OCI-M2 (cell line): ENCODE results near the gene SPTLC1.
"Not testable (repeated sequence)": the region's sequence is repeated elsewhere in the genome, so short reads cannot be mapped to it uniquely, and the experiment has no call there.

Source experiments
- DNase-seq: peaks from one replicate; lab custom pipeline; 2025; ENCODE audit not compliant: unreplicated experiment; lab: John Stamatoyannopoulos, UW

Gene SPTLC1, protein sequence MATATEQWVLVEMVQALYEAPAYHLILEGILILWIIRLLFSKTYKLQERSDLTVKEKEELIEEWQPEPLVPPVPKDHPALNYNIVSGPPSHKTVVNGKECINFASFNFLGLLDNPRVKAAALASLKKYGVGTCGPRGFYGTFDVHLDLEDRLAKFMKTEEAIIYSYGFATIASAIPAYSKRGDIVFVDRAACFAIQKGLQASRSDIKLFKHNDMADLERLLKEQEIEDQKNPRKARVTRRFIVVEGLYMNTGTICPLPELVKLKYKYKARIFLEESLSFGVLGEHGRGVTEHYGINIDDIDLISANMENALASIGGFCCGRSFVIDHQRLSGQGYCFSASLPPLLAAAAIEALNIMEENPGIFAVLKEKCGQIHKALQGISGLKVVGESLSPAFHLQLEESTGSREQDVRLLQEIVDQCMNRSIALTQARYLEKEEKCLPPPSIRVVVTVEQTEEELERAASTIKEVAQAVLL

DNA sequence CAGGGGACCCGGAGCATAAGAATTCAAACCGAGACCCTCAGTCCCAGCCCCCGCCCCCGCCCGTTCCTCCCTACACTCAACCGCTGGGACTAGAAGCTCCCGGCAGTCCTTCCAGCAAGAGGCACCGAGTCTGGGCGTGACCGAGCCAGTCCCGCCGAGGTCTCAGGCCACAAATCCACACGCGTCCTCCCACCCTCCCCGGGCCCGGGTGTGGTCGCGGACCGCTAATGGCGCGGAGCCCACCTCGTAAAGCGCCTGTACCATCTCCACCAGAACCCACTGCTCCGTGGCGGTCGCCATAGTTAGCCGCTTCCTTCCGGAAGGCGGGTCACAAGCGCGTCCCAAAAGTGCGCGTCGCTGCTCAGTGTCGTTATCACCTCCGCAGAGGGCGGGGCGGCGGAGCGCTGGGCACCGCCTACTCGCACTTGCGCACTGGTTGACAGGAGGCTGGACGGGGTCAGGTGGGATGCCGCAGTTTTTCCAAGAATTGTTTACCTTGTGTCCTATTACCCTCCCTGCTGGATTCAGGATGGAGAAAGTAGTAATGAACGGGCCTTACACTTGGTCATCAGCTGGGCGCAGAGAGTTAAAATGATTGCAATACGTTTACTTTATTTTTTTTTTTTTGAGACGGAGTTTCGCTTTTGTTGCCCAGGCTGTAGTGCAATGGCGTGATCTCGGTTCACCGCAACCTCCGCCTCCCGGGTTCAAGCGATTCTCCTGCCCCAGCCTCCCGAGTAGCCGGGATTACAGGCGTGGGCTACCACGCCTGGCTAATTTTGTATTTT lies at the start of gene SPTLC1:
Gene SPTLC1, minus strand, starts transcription at position 343 of the 788 bp plus-strand sequence. Its CDS starts 43 bp downstream, at position 300.
- peak; percentile 61 for DNase-seq

DNA sequence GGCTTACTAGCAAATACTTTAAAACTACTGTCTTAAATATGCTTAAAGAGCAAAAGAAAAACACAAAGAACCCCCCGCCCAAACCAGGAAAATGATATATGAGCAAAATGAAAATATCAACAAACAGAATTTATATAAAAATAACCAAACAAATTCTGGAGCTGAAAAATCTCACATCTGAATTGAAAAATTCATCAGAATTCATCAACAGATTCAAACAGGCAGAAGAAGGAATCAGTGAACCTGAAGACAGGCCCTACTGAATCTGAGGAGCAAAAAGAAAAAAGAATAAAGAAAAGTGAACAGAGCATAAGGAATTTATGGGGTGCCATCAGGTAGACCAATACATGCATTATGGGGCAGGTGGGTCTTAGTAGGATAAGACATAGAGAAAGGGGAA lies 49.8 kb upstream of the SPTLC1 start:
- DNase-seq, result no peak

DNA sequence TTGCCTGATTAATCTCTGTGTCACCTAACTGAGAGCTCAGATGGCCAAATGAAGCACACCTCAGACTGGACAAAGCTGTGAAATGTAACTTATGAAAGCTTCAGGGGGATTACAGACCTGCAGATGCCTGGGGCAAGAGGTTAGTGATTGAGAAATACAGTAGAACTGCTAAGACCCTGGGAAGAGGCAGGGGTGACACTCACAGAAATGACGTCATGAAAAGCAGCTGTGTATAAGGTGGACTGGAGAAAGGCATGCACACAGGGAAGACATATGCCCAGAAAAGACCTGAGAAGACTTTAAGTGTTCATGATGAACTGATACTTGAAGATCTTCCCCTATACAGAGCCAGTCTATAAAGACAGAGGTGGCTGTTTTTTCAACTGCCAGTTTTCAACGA lies 49.3 kb upstream of the SPTLC1 start:
- no peak for DNase-seq

DNA sequence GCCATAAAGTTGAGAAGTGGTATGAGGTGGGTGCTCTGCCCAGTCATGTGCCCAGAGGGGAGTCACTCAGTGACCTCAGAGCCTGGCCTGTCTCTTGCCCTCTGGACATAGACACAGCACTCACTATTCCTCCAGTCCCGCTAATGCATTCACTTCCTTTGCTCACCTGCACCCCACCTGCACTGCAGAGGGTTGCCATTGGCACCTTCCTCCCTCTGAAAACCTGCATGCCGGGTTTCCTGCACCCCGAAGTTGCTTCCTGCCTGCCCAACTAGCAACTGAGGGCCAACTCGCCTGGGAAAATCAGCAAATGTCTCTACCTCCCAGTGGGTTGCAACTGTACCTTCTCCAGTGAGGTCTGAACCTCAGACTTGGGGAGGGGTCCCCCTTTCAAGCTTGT lies 48.1 kb upstream of the SPTLC1 start:
- no peak for DNase-seq

DNA sequence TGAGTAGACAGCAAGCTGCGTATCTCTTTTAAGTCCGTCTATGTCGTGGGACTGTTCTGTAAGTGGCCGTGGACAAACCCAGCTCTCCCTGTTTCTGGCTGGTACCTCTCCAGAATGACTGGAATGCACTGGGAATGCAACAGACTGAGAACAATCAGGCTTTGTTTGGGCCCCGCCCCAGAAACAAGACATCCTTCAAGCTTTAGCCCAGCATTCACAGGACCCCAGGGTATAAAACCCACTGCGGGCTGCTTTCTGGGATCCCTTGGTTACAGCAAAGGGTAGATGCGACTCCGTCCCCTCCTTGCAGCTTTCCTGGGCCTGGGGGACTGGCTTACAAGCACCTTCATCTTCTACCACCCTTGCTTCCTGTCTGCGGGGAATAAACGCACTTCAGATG lies 45.6 kb upstream of the SPTLC1 start:
- no peak for DNase-seq

DNA sequence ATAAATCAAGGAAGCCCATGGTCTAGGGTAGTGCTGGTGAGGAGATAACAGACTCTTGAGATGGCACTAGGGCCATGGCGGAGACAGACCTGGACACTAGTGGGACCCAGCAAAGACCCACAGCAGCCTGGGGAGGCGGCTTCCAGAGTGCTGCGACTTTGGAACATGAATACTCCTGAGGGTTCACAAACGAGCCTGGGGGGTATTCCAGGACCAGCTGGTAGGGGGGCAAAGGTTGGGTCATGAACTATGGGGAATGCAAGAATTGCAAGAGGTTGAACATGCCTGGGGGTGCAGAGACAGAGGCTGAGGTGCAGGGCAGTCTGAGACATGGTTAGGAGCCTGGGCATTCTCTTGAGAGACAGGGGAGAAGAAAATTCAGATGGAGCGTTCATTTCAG lies 43.8 kb upstream of the SPTLC1 start:
- no peak for DNase-seq

DNA sequence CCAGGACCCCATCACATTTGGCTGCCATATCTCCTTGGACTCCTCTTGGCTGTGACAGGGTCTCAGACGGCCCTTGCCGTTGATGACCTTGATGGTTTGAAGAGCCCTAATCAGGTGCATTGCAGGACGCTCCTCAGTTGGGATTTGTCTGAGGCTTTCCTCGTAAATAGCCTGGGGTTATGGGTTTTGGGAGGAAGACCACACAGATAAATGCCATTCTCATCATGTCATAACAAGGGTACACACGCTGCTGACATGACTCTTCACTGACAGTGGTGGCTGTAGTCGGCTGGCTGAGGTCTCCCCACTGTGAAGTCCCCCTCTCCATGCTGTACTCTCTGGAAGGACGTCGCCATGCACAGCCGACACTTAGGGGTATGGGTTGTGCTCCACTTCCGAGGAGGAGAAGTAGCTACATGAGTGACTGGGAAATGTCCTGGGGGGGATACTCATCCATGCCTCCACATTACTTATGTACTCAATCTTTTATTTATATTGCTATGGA lies 42.9 kb upstream of the SPTLC1 start:
- DNase-seq, result no peak

DNA sequence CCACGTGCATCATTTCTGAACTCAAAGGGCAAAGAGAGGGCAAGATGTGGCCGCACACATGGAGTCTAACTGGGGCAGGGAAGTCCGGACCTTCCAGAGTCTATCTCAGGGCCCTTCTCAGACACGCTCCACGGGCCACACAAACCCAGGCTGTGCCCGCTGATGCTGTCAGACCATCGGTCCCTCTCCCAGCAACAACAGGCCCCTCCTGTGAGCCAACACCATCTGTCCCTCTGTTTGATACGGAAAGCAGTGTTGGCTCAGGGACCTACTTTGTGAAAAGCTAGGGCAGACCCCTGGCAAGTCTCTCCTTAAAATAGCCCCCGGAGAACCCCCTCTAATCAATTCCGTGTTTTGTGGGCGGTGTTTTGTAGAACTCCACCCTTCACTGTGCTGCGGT lies 40.5 kb upstream of the SPTLC1 start:
- DNase-seq, result not testable (repeated sequence)

DNA sequence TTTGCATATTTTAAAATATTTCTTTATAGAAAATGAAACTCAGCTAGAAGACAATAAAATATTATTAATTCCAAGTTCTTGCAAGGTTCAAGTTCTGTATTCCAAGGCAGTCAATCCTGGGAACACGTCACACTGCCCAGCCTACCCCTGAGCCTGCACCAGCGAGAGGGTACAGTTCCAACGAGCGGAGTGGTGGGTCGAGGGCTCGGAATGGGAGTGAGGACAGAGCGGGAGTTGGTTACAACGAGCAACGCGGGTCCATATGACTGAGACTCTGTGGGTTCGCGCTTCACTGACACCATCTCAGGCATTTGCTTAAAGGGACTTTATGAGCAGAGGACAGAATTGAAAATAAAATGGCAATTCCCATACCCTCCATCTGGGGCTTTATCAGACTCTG lies 40.0 kb upstream of the SPTLC1 start:
- DNase-seq, result no peak

DNA sequence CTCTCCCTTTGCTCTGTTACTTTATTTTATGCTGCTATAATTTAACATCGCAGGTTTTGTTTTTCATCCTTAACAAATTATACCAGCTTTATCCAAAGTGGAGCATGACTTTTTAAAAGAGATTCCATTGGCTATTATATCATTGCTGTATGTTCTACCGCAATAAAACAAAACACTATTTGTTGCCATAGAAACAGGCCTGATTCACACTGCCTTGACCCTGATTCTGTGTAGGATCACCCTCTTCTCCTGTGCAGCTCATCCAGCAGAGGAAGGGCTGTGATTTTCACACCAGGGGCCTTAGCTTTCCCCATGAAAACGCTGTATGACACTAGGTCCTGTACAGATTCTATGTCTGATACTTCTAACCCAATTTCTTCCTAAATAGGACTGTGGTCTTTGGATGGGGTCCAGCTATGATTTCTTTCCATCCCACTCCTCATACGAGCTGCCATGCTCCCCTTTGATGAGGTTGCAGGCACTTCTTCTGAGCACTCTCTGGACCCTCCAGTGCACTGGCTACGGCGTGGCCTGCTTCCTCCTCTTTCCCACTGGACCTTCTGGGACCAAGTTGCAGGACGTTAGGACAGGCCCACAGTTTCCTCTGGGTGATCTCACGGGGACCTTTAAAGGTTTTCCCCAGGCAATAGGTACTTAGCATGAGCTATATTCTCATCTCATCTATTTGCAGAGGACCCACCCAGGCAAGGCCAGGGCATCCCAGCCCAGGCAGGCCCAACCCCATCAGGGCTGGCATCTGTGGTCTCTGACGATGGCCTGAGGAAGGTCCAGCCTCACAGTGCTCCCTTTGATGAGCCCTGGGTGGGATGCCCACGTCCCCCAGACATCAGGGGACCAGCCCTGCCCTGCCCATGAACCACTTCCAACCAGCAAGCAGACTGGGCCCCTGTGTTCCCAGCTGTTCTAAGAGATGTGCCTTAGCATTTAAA lies 38.5 kb upstream of the SPTLC1 start:
- DNase-seq, result not testable (repeated sequence)

DNA sequence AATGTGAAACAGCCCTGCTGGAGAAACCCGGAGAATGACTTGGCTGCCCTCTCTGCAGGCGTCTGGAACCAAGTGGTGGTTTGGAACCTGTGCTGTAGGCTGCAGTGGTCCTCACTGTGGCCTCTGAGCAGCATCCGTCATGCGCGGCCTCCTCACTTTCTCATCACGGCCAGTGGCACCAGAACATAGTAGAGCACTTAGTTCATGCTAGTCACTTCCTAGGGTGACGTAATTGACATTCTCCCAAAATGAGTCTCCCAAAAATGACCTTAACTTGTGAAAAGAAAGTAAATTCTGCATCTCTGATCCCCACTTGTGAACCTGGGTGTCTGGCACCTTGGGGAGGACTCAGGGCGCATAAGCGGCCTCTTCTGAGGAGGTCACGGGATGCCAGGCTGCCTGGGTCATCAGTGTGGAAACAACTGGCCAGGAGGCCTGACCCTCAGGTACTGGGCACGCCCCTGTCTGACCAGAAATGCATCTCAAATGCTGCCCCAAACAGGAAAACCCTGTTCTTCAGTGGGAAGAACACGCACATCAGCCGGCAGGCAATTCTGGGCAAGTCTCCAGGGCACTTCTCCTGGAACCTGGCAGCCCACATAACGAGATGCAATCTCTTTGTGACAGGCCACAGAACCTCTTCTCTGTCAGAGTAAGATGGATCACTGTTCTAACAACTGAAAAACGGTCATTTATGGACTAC lies 36.6 kb upstream of the SPTLC1 start:
- DNase-seq, result no peak

DNA sequence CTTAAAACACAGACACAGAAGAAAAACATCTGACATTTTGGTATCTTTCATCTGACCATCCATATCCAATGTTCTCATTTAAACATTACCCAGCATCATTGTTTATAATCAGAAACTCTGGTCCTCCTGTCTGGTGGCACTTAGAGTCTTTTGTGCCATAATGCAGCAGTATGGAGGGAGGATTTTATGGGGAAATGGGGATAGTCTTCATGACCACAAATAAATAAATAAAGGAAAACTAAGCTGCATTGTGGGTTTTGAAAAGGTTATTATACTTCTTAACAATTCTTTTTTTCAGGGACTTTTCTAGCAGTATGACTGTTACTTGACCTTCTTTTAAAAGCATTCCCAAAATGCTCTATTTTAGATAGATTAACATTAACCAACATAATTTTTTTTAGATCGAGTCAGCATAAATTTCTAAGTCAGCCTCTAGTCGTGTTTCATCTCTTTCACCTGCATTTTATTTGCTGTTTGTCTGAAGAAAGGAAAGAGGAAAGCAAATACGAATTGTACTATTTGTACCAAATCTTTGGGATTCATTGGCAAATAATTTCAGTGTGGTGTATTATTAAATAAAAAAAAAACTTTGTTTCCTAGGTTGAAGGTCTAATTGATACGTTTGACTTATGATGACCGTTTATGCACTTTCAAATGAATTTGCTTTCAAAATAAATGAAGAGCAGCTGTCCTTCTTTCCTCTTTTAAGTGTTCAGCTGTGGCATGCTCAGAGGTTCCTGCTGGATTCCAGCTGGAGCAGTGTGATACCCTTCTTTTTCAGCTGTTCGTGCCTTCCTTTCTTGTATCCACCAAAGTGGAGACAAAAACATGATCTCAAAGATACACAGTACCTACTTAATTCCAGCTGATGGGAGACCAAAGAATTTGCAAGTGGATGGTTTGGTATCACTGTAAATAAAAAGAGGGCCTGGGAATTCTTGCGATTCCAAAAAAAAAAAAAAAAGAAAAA lies 35.6 kb upstream of the SPTLC1 start:
- not testable (repeated sequence) for DNase-seq

DNA sequence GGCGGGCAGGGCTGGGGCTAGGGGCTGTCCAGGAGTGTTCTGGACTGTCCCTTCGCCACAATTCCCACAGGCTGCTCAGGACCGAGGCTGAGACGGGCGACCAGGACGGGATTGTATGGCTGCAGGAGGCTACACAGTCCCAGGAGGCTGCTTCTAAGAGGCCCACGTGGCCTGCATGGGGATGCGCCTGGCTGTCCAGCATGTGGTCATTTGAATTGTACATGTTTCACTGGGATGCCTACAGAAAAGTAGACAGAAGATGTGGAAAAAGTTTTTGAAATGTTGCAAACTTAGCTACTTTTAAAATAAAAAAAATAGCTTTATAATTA lies 32.6 kb upstream of the SPTLC1 start:
- no peak for DNase-seq

DNA sequence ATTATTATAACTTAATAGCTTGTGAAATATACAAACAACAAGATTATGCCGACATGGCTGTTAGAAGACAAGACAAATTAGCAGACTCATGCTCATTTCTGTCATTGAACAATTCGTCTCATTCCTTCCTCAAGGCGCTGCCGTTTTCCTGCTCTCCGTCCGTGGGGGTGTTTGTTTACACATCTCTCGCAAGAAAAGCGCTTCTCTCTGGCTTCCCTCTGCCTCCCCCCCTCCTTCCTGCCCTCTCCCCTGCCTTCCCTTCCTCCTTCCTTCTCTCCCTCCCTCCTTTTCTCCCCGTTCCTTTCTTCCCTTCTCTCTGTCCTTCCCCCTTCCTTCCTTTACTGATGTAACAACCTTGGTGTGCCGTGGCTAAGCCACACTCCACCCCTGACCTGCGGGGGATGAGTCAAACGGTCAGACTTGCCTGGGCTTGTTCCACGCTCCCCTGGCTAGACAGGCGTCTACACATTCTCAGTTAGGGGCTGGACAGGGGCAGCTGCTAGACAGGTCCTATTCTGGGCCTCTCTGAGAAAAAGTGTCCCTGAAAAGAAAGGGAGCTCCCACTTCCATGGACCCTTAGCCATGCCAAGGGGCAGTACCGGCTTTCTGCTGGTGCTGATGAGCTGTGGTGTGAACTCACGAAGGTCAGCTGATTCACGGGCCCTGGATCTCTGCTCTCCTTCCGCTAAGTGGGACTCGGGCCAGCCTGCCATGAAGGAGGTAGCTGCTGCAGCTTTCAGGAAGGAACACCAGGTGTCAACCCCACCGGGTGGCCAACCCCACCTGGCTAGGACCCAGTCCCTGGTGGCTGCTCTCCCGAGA lies 32.0 kb upstream of the SPTLC1 start:
- DNase-seq, result no peak

DNA sequence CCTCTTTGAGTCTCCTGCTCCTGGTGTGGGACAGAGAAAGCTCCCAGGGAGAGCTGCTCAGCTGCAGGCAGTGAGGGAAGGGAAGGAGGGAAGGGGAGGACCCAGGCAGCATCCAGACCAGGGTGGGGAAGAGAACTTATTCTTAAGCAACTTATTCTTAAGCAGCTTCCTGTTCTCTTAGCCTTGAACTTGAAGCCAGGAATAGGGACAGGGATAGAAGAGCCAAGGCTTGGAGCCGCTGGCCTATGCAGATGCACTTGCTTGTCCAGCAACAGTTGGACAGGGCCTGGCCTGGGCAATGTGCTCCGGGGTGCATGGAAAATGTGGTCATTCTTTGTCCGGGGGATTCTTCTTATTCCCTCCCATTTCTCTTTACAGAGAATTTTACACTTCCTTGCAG lies 31.4 kb upstream of the SPTLC1 start:
- no peak for DNase-seq

DNA sequence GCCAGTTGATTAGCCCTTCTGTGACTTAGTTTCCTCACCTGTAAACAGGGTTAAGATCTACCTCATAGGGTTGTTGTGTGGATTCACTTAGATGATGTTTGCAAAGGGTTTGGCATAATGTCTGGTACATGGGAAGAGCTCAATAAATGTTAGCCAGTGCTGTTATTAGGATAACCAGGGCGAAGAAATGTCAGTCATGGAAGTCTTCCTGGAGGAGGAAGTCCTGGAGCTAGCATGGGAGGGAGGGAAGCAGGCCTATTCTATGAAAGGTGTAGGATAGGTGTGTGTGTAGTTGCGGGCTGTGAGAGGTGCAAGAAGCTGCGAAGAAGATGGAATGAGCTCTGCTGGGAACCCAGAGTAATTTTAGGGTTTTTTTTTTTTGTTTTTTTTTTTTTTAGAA lies 30.6 kb upstream of the SPTLC1 start:
- not testable (repeated sequence) for DNase-seq

DNA sequence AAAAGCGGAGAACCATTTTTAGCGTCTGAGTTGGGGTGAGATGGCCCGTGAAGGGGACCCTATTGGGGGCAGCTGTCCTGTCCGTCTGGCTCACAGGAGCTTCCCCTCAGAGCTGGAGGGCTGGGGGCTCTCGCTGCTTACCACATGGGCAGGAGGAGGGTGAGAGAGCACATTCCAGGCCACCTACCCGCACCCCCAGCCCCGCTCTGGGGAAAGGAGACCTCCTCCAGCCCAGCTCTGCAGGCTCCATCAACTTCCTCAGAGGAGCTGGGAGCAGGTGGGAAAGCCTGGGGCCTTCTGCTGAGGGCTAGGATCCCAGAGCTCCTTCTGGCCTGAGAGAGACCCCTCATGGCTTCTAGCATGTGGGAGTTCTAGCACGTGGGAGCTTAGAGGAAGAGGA lies 27.1 kb upstream of the SPTLC1 start:
- DNase-seq, result no peak
